OCI-M1 (cell line): ENCODE measurements around the gene TVP23A.
"Not testable (repeated sequence)": the region's sequence is repeated elsewhere in the genome, so short reads cannot be mapped to it uniquely, and the experiment has no call there.

Experiments used
- DNase-seq: peaks from one replicate; lab custom pipeline; 2025; lab: John Stamatoyannopoulos, UW

The TVP23A gene

GRCh38 chr16:10835281-10835931, 16.8 kb upstream of the TVP23A start:
- no peak for DNase-seq

- no peak for DNase-seq
These were observed 16.2 kb upstream of the TVP23A start for GRCh38 chr16:10834766-10835165.

- DNase-seq, result no peak
These were observed 15.5 kb upstream of the TVP23A start for GRCh38 chr16:10834130-10834529.

- DNase-seq, result no peak
These were observed 14.7 kb upstream of the TVP23A start for GRCh38 chr16:10833271-10833670.

GRCh38 chr16:10831894-10832886, 13.6 kb upstream of the TVP23A start:
- DNase-seq, result no peak

- not testable (repeated sequence) for DNase-seq
These were observed 11.6 kb upstream of the TVP23A start for GRCh38 chr16:10830240-10830639.

- not testable (repeated sequence) for DNase-seq
These were observed 10.9 kb upstream of the TVP23A start for GRCh38 chr16:10829390-10830098.

GRCh38 chr16:10828851-10829366, 10.3 kb upstream of the TVP23A start:
- DNase-seq, result no peak

- no peak for DNase-seq
These were observed 9.2 kb upstream of the TVP23A start for GRCh38 chr16:10827691-10828341.

- DNase-seq, result no peak
These were observed 5.7 kb upstream of the TVP23A start for GRCh38 chr16:10824111-10824893.

- no peak for DNase-seq
These were observed 4.1 kb upstream of the TVP23A start for GRCh38 chr16:10822702-10823101.

- DNase-seq, result no peak
These were observed 2.0 kb upstream of the TVP23A start for GRCh38 chr16:10820546-10820945.

- DNase-seq, result no peak
These were observed 1.1 kb downstream of the TVP23A start for GRCh38 chr16:10817514-10817913.

- no peak for DNase-seq
These were observed 5.5 kb downstream of the TVP23A start for GRCh38 chr16:10813099-10813455.

- no peak for DNase-seq
These were observed 6.1 kb downstream of the TVP23A start for GRCh38 chr16:10812312-10813098.

GRCh38 chr16:10809706-10810105, 8.9 kb downstream of the TVP23A start:
- DNase-seq, result no peak

- DNase-seq, result no peak
These were observed 9.7 kb downstream of the TVP23A start for GRCh38 chr16:10808850-10809249.

GRCh38 chr16:10808218-10808617, 10.4 kb downstream of the TVP23A start:
- no peak for DNase-seq

- peak; percentile 71 for DNase-seq
These were observed 11.9 kb downstream of the TVP23A start for GRCh38 chr16:10806698-10807097.

GRCh38 chr16:10805334-10805733, 13.3 kb downstream of the TVP23A start:
- DNase-seq, result no peak
